Retina (tissue), 1 donor: ENCODE measurements around the gene TSN.

Experiments used
- DNase-seq: peaks from one replicate; pipeline ENCODE4 v3.0.0-alpha.2; 2016

The TSN gene

DNA sequence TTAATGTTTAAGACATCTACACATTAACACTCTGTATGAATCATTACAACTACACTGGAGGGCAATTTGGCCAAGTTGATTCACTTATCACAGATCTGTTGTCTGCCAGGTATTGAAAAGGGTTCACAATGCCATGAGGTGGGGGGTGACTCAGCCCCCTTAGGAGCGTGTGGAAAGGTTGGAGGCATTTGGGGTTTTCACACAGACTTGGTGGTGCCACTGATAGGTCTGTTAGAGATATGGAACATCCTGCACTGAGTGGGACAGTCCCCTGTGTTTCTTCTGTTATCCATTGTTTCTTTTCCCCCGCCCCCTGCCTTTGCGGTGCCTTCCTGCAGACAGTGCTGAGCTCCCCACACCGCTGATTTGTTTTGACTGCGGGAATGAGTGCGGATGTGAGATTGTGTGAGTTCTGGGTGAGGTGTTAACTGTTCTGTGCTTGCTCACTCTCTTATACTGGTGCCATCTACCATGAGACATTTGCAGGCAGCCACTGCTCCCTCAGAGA is 9.3 kb upstream of the TSN start:
- DNase-seq = no peak

GRCh38 chr2:121748202-121748601 is 7.2 kb upstream of the TSN start:
- no peak for DNase-seq

- no peak for DNase-seq
Measured at GRCh38 chr2:121754851-121755236, 607 bp upstream of the TSN start.

GRCh38 chr2:121764681-121765228 is 9.3 kb downstream of the TSN start:
- DNase-seq = no peak

GRCh38 chr2:121766624-121767023 is 11.2 kb downstream of the TSN start:
- DNase-seq = no peak

DNA sequence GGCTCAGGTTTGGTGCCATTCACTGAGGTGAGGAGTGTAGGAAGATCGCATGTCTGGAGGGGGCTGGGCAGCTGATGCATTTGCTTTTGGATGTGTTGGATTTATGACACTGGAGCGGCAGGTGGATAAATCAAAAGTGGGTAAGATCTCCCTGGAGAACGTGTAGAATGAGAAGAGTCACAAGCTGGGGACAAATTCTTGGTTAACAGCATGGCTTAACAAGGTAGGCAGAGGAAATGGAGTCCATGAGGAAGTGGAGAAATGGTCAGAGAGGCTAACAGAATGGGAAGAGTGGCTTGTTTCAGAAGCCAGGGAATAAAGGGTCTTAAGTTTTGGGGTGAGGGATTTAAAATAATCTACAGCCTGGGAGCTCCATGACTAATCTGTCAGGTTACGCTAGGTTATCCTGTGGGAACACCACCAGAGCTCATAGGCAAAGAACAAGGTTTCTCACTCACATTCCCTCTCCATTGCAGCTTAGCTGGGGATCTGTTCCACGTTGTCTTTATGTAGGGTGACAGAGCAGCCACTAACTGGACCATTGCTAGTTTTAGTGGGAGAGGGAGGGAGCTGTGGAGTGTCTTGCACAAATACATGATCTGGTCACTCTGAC is 12.8 kb downstream of the TSN start:
- DNase-seq = no peak

- peak; percentile 45 for DNase-seq
Measured at GRCh38 chr2:121771976-121772742, 16.7 kb downstream of the TSN start.

- no peak for DNase-seq
Measured at GRCh38 chr2:121774235-121774634, 18.8 kb downstream of the TSN start.

DNA sequence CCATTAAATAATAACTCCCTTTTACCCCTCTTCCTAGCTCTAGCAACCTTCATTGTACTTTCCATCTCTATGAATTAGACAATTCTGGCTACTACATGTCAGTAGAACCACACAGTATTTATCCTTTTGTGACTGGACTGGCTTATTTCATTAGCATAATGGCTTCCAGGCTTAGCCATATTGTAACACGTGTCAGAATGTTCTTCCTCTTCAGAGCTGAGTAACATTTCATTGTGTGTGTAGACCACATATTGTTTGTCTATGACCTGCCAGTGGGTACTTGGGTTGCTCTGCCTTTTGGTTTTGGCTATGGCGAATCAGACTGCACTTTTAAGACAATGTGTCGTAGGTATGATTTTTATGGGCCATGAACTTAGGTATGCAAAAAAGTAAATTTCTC is 20.9 kb downstream of the TSN start:
- DNase-seq = no peak

GRCh38 chr2:121776885-121777698 is 21.6 kb downstream of the TSN start:
- no peak for DNase-seq

- DNase-seq = no peak
Measured at GRCh38 chr2:121777699-121778058, 22.2 kb downstream of the TSN start.

GRCh38 chr2:121778741-121779487 is 23.5 kb downstream of the TSN start:
- DNase-seq = no peak

- DNase-seq = no peak
Measured at GRCh38 chr2:121783180-121783579, 27.7 kb downstream of the TSN start.

GRCh38 chr2:121788685-121789084 is 33.2 kb downstream of the TSN start:
- no peak for DNase-seq

DNA sequence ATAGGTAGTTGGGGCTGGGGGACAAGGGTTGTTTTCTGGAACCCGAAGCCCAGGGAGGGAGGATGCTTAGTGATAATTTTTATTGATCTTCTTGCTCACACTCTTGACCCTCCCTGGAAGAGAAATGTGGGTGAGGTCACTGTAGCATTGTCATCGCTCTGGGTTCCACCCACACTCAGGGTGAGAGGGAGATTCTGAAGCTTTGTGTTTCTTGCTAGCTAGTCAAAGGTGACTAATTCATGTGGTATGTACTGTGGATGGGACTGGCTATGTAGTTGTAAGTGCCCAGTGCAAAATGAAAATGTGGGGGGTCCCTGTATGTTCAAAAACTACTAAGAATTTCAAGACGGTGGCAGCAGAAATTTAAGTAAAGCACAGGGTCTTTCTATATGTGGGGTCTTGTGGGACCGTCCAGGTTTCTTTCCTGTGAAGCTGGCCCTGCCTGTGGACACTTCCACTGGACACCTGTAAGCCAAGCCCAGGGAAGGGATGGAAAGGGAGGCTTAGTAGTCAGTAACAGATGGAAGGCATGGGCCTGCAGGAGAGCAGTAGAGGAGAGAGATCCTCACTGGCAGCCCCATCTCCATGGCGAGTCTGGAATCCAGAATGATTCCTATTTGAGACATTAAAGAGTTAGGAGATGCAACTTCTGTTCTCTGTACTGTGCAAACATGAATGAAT is 35.0 kb downstream of the TSN start:
- no peak for DNase-seq

- no peak for DNase-seq
Measured at GRCh38 chr2:121791290-121791689, 35.8 kb downstream of the TSN start.

DNA sequence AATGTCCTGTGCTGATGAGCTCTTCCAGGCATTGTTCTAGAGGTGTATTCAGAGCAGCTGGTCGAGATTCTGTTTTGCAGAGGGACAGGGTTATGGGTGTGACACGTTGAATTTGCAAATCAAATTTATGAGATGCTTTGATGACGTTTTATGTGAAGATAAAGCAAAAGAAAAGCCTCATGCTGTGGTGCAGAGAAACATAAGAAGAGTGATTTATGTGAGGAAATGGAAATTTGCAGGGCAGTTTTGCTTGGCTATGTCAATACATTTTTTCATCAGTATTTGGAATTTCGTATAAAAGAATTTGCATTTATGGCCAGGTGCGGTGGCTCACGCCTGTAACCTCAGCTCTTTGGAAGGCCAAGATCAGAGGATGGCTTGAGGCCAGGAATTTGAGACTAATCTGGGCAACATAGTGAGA is 36.4 kb downstream of the TSN start:
- no peak for DNase-seq

- no peak for DNase-seq
Measured at GRCh38 chr2:121793816-121794215, 38.4 kb downstream of the TSN start.

GRCh38 chr2:121794233-121794632 is 38.8 kb downstream of the TSN start:
- no peak for DNase-seq

- DNase-seq = no peak
Measured at GRCh38 chr2:121796239-121796638, 40.8 kb downstream of the TSN start.

GRCh38 chr2:121798617-121799016 is 43.2 kb downstream of the TSN start:
- DNase-seq = no peak

- DNase-seq = no peak
Measured at GRCh38 chr2:121801916-121802315, 46.5 kb downstream of the TSN start.
